ENCODE results near the gene SEPTIN10.

The SEPTIN10 gene

DNA sequence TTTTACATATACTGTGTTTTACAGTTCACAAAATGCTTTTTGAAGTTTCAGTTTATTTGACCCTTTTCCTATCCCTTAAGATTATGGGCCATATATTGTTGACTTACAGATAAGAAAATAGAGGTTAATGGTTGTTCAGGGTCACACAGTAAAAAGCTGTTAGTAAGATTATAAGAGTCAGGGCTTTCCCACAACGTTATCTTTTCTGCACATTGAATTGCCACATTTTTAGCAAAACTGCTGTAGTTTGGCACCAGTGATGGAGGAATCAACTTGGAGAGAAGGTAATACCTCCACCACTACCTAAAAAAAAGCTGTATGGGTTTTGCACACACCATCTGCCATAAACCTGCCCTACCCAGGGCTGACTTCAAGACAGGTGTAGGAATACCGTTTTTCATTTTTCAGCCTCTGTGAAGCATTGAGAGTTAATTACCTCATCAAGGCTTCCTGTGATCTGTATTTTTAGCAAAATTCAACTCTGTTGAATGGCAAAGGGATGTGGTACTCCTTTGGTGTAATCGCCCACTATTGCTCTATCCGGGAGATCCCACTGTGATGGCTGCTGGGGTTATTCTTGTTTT lies 5.4 kb upstream of the SEPTIN10 start:
- no peak overlapping the region for H3K4me3 ChIP-seq (replicated peaks in 1 of 2; ENCODE audit: low read depth in 2 of 2, low read length in 2 of 2)
- DNase-seq (ENCODE audit: low read depth in 2 of 2): no peak
- no peak for TF ChIP-seq CTCF (IDR thresholded peaks at IDR 0.05; ENCODE audit: low read depth, low read length)

DNA sequence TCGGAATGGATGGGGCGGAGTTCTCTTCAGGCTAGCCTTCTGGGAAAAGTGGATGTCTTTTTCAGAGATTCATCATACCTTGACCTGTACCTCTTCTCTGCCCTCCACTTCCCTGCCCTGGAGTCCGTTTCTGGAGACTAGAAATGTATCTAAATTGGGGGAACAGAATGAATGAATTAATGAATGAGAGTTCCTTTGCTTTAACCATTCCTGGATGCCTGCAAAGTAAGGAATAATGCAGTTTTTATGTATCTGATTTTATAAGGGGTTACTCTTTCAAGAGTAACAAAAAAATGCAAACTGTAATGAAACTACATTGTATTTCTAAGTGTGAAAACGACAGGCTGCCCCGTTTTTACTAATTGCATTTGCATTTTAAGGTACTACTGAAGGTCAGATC lies 2.4 kb upstream of the SEPTIN10 start:
- no peak for TF ChIP-seq CTCF (IDR thresholded peaks at IDR 0.05; ENCODE audit: low read depth, low read length)
- no peak for DNase-seq (ENCODE audit: low read depth in 2 of 2)
- H3K4me3 ChIP-seq (replicated peaks in 1 of 2; ENCODE audit: low read depth in 2 of 2, low read length in 2 of 2): peak overlapping the region in 1 of 2 donors; percentile 66

GRCh38 chr2:109615637-109616144 lies 1.9 kb upstream of the SEPTIN10 start:
- no peak for TF ChIP-seq CTCF (IDR thresholded peaks at IDR 0.05; ENCODE audit: low read depth, low read length)
- H3K4me3 ChIP-seq (replicated peaks in 1 of 2; ENCODE audit: low read depth in 2 of 2, low read length in 2 of 2): peak overlapping the region; percentile 55 to 66
- DNase-seq (ENCODE audit: low read depth in 2 of 2): no peak

DNA sequence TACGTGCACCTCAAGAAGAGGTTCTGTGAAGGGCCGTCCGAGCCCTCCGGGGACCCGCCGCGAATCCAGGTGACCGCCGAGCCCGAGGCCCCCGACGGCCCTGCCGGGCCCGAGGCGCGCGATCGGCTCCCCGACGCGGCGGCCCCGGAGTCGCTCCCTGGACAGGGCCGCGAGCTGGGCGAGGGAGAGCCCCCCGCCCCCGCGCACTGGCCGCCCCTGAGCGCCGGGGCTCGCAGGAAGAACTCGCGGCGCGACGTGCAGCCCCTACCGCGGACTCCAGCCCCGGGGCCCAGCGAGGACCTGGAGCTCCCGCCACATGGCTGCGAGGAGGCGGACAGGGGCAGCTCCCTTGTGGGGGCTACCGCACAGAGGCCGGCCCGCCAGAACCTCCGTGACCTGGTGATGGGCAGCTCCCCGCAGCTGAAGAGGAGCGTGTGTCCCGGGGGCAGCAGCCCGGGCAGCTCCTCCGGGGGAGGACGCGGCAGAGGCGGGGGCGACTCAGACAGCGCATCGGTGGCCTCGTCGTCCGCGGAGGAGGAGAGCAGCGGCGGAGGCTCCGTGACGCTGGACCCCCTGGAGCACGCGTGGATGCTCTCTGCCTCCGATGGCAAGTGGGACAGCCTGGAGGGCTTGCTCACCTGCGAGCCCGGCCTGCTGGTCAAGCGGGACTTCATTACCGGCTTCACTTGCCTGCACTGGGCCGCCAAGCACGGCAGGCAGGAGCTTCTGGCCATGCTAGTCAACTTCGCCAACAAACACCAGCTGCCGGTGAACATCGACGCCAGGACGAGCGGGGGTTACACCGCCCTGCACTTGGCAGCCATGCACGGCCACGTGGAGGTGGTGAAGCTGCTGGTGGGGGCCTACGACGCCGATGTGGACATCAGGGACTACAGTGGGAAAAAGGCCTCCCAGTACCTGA lies 1.2 kb upstream of the SEPTIN10 start:
- peak in 1 of 2 donors; percentile 33 for DNase-seq (ENCODE audit: low read depth in 2 of 2)
- TF ChIP-seq CTCF (IDR thresholded peaks at IDR 0.05; ENCODE audit: low read depth, low read length): no peak
- peak overlapping the region; percentile 55 to 66 for H3K4me3 ChIP-seq (replicated peaks in 1 of 2; ENCODE audit: low read depth in 2 of 2, low read length in 2 of 2)

DNA sequence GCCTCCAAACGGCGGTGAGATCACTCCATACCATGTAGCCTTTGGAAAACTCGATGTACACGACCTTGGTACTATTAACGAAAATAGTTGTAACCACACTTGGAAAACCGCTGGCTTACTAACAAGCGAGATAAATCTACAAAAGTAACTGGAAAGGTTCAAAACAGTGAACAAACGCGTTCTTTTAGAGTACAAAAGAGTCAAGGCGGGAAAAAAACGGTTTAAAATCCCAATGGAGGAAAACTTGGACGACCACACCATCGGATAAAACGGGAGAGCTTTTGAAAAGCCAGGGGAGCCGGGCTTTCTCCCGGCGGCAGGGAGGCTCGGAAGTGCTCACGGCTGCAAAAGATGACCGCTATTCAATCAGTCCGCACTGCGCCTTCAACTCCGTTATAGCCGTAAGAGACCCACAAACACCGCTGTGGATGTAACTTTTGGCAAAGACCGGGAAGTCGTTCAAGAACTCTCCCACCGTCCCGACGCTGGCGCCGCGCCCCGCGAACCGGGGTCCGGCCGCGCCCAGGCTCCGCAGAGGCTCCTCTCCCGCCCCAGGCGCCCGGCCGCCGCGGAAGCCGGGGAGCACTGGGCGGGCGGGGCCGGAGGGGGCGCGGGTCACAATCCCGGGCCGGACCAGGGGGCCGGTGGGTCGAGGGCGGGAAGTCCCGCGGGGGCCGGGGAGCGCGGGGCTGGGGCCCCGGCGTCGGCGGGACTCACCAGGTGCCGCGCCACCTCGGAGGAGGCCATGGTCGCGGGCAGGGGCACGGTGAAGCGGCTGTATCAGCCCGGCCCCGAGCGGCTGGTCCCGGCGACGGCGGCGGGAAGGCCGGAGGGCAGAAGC lies 465 bp downstream of the SEPTIN10 start:
- no peak for TF ChIP-seq CTCF (IDR thresholded peaks at IDR 0.05; ENCODE audit: low read depth, low read length)
- DNase-seq (ENCODE audit: low read depth in 2 of 2): peak; percentile 67 to 78
- peak overlapping the region; percentile 66 to 74 for H3K4me3 ChIP-seq (replicated peaks in 1 of 2; ENCODE audit: low read depth in 2 of 2, low read length in 2 of 2)

GRCh38 chr2:109611467-109612095 lies 2.2 kb downstream of the SEPTIN10 start:
- H3K4me3 ChIP-seq (replicated peaks in 1 of 2; ENCODE audit: low read depth in 2 of 2, low read length in 2 of 2): peak overlapping the region in 1 of 2 donors; percentile 66
- DNase-seq (ENCODE audit: low read depth in 2 of 2): peak; percentile 71 to 88
- no peak for TF ChIP-seq CTCF (IDR thresholded peaks at IDR 0.05; ENCODE audit: low read depth, low read length)
